SKM-1 (cell line): Measurements from ENCODE around the gene CLPTM1L.

Experiments used
- DNase-seq: peaks from one replicate; lab custom pipeline; 2025; ENCODE audit not compliant: unreplicated experiment; lab: John Stamatoyannopoulos, UW

Gene CLPTM1L

DNA sequence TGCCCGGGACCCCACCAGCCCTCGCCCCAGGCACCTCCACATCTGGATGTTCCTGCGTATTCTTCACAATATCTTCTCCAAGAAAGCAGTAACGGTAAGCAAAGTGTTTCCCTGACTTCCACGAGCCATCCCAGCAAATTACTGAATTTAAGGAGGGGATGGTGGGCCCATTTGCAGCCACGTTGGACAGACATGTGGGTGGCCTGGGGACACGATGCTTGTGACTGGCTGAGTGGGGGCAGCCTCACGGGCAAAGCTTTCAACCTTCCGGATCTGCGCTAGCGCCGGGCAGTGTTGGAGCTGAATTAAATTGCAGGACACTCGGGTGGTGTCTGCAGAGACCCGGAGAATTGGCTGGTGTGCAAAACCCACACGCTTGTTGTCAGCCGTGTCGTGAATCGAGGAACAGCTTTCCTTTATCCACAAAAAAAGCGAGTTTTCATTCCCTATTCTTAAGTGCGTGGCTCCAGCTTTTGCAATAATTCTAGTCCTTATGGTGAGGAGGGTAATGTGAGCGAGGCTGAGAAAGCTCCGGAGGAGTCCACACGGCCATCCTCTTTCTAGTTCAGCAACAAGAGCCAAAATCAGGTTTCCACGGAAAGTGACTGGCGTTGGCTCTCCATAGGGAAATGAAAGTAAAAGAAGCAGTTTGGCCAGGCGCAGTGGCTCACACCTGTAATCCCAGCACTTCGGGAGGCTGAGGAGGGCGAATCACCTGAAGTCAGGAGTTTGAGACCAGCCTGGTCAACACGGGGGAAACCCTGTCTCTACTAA is 17.5 kb upstream of the CLPTM1L start:
- no peak for DNase-seq

DNA sequence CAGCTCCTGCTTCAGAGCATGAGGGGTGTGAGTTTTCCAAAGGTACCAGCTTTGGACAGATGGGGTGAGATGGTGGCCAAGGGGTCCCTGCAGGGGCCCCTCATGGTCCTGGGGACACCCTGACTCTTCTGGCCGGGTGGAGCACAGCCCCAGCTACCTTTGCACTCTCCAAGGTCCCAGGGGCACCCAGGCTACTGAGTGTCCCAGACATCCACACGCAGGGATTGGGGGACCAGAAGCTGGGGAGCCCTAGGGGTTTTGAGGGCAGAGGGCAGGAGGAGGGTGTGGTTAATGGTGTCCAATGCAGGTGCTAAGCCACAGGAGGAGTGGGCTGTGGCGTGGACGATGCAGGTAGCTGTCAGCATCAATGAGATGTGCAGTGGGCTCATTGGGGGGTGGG is 16.0 kb upstream of the CLPTM1L start:
- DNase-seq: no peak

DNA sequence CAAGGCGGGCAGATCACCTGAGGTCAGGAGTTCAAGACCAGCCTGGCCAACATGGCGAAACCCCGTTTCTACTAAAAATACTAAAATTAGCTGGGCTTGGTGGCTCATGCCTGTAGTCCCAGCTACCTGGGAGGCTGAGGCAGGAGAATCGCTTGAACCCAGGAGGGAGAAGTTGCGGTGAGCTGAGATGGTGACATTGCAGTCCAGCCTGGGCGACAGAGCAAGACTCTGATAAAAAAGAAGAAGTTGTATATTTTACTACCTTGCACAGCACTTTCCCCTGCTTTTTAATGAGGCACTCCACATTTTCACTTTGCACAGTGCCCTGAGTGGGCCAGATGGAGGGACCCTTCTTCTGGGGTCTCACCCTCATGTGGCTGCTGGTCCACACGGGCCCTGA is 15.5 kb upstream of the CLPTM1L start:
- DNase-seq: peak; percentile 61

DNA sequence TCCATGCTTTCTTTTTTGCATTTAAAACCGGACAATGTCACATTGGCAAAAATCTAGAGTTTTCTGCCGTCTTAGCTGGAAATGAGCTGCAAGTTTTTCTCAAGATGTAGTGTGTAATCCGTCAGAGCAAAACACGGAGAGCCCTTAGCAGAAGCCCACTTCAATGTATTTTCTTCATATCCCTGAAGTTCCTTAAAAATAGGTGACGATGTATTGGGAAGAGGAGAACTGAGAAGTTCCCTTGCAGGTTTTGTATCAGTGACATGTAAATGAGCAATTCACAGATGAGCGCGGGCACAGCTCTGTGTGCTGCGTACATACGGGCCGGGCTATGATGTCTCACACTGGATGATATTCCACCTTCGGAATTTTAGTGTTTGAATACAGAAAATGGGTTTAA is 14.8 kb upstream of the CLPTM1L start:
- no peak for DNase-seq

DNA sequence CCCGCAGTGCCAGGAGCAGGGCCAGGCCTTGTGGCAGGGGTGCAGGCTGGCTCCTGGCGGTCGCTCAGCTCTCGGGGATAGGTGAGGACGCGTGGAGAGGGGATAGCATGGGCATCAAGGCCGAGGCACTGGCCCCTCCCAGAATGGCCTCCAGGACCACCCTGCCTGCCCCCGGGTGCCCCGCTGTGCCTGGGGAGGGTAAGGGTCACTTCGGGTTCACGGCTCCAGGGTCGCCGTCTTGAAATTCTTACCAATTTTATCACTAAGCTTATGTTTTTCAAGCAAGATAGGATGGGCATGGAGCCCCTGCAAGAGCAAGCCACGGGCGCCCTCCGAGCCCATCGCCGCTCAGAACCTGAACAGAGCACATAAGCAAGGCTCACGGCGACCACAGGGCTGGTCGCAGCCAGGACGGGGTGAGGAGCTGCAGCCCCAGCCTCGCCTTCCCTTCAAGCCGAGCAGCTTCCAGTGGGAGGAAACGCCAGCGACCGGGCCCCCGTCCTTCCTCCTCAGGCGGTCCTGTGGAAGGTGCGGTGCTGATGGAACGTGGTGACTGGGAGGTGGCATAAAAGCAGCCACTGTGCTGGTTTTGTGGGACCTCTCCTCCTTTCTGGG is 14.2 kb upstream of the CLPTM1L start:
- DNase-seq: no peak

DNA sequence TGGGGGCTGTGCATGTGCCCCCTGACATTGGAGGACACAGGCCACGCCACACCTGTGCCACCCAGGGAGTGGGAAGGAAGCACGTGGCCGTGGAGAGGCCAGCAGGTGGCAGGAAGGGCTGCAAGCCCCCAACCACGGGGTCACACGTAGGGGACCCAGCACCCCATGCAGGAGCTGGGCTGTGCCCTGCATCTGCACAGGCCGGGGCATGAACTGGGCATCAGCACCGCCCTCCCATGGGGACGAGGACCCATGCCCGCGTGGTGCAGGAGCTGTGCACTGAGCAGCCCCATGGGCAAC is 13.8 kb upstream of the CLPTM1L start:
- DNase-seq: no peak

DNA sequence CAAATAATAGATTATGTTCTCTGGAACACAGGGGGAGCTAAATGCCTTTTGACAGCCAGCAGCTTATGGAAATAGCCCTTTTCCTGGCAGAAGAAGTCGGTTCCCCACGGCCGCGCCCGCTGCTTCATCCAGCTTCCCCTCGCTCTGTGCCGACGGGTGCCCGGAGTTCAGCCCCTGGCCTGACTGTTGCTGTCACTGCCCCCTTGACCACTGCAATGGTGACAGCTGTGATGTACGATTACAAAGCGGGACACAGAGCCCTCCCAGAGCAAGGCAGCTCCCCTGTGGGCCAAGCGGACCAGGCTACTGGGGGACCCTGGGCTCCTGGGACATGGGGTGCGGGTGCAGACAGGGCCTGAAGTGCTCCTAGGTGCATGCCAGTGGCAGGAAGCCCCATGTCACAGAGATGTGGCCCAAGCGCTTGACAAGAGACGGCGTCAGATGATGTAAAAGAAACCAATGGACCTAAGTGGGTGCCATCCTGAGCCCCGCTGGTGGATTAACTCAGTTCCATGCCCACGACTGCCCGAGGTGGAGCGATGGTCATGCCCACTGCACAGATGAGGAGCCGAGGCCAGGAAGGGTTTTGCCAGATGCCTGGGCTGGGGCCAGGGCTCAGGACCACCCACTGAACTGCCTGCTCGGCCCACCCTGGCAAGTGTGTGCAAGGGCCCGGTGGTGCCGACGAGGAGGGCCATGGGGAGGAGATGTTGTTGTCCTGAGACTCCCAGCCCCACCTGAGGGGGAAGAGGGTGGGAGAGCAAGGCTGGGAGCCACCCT is 13.2 kb upstream of the CLPTM1L start:
- DNase-seq: no peak

DNA sequence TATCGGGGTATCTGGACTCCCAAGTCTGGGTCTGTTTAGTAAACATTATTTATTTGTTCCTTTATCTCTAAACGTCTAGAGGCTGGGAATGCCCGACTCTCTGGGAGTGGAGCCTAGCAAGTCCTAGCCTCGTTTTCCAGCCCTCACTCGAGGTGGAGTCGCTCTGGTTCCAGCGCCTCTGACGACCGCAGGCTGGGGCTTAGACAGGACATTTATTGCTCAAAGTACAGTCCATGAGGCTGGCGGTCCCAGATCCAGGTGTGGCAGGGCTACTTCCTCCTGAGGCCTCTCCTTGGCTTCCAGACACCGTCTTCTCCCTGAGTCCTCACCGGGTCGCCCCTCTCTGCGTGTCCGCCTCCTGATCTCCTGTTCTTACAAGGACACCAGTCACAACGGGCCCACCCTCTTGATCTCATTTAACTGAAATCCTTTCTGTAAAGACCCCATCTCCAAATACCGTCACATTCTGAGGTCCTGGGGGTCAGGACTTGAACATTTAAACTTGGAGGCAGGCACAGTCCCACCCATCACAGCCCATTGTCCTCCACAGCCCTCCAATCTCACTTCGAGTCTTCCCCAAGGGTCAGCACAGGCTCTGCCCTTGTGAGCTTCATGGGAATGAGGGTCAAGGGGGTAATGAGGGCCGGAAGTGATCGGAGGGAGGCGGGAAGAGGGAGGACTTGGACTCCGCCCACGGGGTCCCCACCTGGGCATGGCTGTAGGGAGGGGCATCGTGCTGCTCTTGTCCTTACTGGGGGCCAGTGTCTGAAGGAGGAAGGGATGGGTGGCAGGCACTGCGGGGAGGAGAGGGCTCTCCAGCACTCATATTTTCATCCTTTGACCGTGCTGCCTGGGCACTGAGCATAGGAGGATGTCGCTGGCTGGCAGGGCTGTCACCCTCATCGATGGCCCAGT is 12.2 kb upstream of the CLPTM1L start:
- no peak for DNase-seq

DNA sequence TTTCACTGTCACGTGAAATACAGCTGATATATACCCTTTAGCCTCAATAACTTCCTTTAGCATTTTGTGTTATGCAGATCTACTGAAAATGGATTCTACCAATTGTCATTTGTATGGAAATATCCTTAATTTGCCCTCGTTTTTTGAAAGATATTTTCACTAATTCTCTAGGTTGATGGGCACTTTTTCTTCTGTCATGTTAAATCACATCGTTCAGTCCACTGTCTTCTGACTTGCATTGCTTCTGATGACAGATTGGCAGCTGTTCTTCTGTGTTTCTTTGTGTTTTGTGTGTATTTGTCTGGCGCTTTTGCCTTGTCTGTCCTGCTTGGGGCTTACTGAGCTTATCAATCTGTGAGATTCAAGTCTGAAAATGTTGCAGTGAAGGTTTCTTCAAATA is 9.7 kb upstream of the CLPTM1L start:
- no peak for DNase-seq

DNA sequence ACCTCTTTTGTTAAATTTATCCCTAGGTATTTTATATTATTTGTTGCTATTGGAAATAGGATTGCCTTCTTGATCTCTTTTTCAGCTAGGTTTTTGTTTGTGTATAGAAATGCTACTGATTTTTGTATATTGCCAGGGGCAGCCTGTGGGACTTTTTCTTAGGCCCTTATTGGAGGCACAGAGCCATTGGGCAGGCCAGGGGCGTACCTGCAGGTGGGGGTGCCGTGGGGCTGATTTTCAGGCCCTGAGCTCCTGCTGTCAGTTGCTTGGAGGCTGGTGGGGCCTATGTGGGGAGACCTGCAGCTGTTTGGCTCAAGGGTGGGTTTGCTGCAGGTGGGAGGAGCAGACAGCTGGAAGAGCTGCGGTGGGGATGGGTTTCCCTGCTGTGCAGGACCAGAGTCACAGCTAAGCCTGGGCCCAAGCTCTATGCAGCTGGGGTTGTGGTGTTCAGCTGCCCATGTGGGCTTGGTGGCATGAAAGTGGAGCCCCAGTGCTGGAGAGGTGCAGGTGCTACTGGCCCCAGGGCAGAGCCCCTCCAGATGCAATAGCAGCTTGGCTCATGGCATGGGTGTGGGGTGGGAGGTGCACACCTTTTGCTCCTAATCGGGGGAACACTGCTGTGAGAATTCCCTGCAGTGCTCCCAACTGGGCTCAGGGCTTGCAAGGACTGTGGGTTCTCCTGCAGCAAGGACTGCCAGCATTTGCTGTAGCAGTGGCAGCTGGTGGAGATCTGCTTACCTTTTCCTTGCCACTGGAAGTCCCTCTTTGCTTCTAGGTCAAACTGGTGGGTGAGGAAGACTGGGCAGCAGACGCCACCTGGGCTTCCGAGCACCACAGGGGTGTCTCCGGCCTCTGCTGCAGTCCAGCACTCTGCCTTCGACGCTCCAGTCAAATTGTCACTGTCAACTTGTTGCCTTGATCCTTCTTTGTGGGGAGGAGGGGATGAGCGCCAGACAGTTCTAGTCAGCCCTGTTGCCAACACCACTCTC is 7.6 kb upstream of the CLPTM1L start:
- DNase-seq: no peak

DNA sequence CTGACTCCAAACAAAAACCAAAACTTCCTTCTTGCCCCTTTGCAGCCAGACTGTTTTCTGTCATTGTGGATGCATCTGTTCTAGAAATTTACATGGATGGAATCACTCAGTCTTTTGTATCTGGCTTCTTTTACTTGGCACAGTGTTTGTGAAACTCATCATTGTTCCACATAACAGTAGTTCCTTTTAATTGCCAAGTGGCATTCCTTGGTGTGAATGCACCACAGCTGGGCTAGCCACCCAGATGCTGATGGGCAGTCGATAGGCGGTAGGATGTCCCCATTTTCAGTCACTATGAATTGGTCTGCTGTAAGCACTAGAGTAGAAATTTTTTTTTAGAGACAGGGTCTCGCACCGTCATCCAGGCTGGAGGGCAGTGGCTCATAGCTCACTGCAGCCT is 6.3 kb upstream of the CLPTM1L start:
- DNase-seq: no peak

DNA sequence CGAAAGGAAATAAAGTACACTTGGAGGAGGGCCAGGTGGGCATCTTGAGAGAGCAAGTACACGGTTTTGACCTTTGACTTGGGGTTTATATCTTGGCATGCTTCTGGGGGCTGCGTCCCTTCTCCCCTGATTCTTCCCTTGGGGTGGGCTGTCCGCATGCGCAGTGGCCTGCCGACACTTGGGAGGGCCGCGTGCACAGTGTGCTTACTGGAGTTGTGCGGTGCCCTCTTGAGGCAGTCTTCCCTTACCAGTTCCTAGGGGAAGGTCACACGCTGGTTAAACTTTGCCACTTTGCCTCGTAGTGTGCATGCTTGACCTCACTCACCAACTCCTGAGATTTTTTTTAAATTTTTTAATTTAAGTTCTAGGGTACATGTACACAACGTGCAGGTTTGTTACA is 4.3 kb upstream of the CLPTM1L start:
- DNase-seq: no peak

DNA sequence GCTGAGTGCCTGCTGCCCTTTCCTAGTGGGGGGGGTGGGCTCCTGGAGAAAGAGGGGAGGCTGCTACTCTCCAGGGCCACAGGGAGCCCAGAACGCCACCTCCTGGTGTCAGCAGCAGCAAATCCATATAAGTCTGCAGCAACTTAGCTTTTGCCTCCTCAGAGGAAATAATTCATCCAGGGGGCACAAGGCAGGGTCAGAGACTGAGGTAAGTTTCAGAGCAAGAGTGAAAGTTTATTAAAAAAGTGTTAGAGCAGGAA is 4.0 kb upstream of the CLPTM1L start:
- no peak for DNase-seq

DNA sequence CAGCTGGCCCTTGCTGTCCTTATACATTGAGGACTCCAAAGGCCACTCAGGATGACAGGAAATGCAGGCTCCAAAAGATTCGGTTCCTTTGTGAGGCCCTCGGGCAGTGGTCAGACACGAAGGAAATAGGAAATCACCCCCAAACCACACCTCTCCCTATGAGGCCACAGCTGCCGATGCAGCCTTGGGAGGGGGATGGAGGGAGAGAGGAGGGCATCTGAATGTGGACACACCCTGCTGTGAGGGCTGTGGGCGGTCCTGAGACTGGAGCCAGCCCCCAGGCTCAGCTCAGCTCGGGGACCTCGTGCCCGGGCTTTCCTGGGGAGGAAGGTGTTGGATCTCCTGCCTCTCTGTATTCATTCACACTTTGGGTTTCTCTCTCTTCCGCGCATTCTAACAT is 2.7 kb upstream of the CLPTM1L start:
- no peak for DNase-seq

DNA sequence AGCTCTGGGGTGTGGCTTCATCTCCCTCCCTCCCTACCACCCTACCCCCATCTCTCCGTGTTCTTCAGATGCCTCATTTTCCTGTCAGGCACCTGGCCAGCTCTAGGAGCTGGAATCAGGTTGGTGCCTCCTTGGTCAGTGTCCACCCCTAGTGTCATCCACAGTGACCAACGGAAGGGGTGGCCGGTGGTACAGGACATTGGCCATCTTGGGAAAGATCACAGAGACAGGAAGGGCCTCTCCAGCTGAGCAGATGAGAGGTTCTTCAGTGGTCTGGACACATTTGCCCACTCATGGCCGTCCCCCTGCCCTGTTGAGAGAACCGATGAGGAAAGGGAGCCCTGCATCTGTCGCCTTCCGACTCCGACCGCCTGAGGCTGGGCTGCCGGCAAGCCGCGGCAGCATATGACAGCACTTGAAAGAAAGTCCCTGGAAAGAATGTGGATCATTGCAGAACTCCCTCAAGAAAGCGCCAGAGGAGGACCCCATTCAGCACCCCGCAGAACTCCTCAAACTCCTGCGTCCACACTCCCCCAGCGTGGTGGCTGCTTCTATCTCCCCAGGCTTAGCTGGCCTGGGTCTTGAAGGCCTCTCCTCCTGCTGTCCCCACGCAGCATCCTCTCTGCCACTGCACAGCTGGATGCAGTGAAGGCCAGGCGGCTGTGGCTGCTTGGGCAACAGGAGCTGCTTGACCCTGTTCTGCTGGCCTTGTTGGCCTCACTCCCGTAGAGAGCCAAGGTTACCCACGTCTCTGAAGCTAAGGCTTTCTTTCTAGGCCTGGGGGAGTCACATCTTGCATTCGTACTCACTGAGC is 1.9 kb upstream of the CLPTM1L start:
- DNase-seq: no peak

DNA sequence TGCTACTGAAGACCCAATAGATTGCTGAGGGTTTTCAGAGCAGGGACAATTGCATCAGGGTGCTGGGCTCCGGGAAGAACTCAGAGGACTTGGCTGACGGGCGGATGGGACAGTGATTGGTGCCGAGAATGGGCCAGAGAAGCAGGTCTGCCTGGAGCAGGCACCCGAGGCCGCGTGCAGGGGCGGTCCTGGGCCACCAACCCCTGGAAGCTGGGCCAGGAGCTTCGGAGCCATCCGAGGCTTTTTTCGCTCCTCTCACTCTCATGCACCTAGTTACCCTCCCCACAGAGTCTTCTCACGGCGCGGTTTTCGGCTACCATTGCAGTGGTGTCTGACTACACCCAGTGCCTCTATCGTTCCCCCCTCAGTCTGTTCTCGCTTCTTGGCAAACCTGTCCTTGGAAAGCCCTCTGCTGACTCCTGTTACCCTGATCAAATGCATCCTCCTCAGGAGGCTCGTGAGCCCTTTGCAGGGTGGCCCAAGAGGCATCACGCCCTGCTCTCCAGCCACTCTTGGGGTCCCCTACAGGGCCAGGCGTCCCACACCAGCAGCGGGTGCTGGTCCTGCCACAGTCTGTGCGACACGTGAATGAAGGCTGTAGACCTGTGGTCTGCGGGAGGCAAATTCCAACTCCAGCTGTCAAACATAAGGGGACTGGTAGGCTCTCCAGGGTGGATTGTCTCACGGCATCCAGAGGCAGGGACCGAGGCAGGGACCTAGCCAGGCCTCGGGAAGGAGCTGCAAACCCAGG is 1.2 kb upstream of the CLPTM1L start:
- no peak for DNase-seq

DNA sequence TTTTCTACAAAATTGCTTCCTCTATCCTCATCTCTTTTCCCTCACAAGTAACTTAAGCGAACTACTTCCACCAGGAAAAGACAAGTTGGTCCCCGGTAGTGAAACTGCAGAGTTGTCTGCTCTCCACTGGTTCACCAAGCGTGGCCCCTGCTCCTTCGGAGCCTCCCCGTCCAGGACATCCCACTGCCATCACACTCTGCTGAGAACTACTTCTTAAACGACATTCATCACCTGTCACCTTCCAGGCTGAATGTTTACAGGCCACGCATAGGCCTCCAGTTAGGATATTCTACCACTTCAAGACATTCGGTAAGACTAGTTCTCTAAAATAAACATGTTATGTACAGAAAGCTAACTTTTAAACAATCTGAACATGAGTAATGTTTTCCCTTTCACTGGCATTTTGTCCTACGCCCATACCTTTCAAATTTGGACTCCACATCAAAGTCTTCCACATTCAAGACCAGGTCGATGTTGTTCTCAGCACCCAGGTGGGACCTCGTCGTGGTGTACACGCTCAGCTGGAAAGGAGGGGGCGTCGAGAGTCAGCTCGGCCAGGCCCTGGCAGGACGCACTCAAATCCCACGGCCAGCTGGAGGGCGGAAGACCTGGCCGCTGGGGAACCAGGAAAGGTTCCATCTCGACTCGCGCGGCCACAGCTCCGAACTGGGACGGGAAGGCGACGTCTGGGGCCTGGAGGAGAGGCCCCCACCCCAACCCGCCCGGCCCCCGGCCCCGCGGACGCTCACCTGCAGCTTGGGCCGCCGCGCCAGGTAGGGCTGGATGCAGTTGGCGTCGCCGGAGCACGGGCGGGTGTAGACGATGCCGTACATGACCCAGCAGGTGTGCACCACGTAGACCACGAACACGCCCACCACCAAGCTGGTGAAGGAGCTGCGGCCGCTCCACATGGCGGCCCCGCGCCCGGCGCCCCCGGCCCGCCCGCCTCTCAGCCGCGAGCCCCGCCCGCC is 683 bp downstream of the CLPTM1L start:
- no peak for DNase-seq

DNA sequence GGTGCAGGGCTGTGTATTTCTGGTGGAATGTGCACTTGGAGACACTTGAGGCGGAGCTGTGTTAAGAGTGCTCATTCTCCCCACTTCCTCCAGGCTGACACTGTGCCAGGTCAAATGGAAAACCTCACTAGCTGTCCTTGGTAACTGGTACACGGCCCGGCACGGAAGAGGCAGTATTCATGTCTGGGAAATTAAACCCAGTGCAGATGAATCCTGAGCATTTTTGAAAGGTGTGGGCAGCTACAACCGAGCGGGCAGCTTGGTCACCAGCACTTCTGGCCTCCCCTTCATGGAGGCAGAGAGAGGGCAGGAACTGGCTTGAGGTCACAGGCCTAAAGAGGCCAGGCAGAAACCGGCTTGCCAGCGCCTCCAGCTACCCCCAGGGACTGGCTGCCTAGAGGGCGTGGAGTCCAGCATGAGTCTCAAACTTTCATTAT is 1.6 kb downstream of the CLPTM1L start:
- no peak for DNase-seq
